HG03066 (cell line): ENCODE data around the gene GATAD2B.
A peak's percentile ranks its signal among the peaks of the same experiment; 100 is the strongest.
"Not testable (repeated sequence)": the region's sequence is repeated elsewhere in the genome, so short reads cannot be mapped to it uniquely, and the experiment has no call there.

Experiments used
- ATAC-seq: cut with Tn5 transposase; IDR thresholded peaks from one replicate; pipeline ENCODE4 v1.9.1; 2021; ENCODE audit warnings: low read depth; ENCODE audit not compliant: unreplicated experiment

The GATAD2B gene

GRCh38 chr1:153845158-153845557 is 77.6 kb downstream of the GATAD2B start:
- ATAC-seq: no peak

GRCh38 chr1:153844349-153844748 is 78.4 kb downstream of the GATAD2B start:
- not testable (repeated sequence) for ATAC-seq

GRCh38 chr1:153842006-153842471 is 80.7 kb downstream of the GATAD2B start:
- ATAC-seq: no peak

- no peak for ATAC-seq
Measured at GRCh38 chr1:153841463-153841994, 81.2 kb downstream of the GATAD2B start.

GRCh38 chr1:153840774-153841173 is 82.0 kb downstream of the GATAD2B start:
- not testable (repeated sequence) for ATAC-seq

GRCh38 chr1:153833968-153834367 is 88.8 kb downstream of the GATAD2B start:
- not testable (repeated sequence) for ATAC-seq

GRCh38 chr1:153833171-153833570 is 89.6 kb downstream of the GATAD2B start:
- no peak for ATAC-seq

GRCh38 chr1:153832293-153832692 is 90.5 kb downstream of the GATAD2B start:
- ATAC-seq: no peak

GRCh38 chr1:153831026-153831425 is 91.7 kb downstream of the GATAD2B start:
- ATAC-seq: no peak

- ATAC-seq: no peak
Measured at GRCh38 chr1:153827168-153827964, 95.4 kb downstream of the GATAD2B start.

GRCh38 chr1:153818876-153819275 is 103.9 kb downstream of the GATAD2B start:
- no peak for ATAC-seq

GRCh38 chr1:153816283-153816889 is 106.4 kb downstream of the GATAD2B start:
- no peak for ATAC-seq

GRCh38 chr1:153805886-153806719 is 116.7 kb downstream of the GATAD2B start:
- peak; percentile 15 for ATAC-seq

- ATAC-seq: peak; percentile 91
Measured at GRCh38 chr1:153805042-153805745, 117.6 kb downstream of the GATAD2B start.

- no peak for ATAC-seq
Measured at GRCh38 chr1:153804112-153804511, 118.7 kb downstream of the GATAD2B start.

- no peak for ATAC-seq
Measured at GRCh38 chr1:153803470-153804056, 119.2 kb downstream of the GATAD2B start.

- no peak for ATAC-seq
Measured at GRCh38 chr1:153801786-153802697, 120.7 kb downstream of the GATAD2B start.

- ATAC-seq: no peak
Measured at GRCh38 chr1:153801028-153801625, 121.6 kb downstream of the GATAD2B start.
